B cell (primary cell): Measurements from ENCODE around the gene SHROOM2. TPM values are rescaled to one million over a fixed set of nuclear protein-coding genes. Genes with fewer than 3 reads are reported as not detected.

Source experiments
- ATAC-seq: fragments of 200-7000 bp; cut with Tn5 transposase; one replicate; pipeline ENCODE4 v1.10.0; 2021; ENCODE audit warnings: low read depth, mild to moderate bottlenecking, moderate number of reproducible peaks, moderate library complexity
- CTCF ChIA-PET: fragments of 350-600 bp; sonication (Branson Sonifier 250); formaldehyde crosslinking; loops from one replicate; lab custom pipeline; 2021; ENCODE audit warnings: antibody characterized with exemption, inconsistent platforms; lab: Charles Lee
- POLR2A ChIA-PET: fragments of 350-600 bp; sonication (Branson Sonifier 250); formaldehyde crosslinking; loops from one replicate; lab custom pipeline; 2021; ENCODE audit warnings: antibody characterized with exemption; lab: Charles Lee
- DNase-seq: peaks from one replicate; pipeline ENCODE4 v3.0.0; 2013
- H2AFZ ChIP-seq: 2 replicates; pipeline ENCODE4 v1.6.1; 2012; ENCODE audit warnings: mild to moderate bottlenecking, low read depth, low read length; ENCODE audit not compliant: insufficient read depth, poor library complexity, severe bottlenecking
- H3K27ac ChIP-seq, 2 donors: 1 replicate in 1 of 2; 2 replicates in 1 of 2; pipeline ENCODE4 v1.5.1; 2012 to 2013; ENCODE audit warnings: low read length in 2 of 2, mild to moderate bottlenecking in 2 of 2, moderate library complexity in 1 of 2
- H3K27me3 ChIP-seq, 4 experiments: fragments of 200-600 bp in 1 of 4; sonication (generic) in 1 of 4; replicated peaks in 1 of 4; 1 replicate in 2 of 4; 2 replicates in 2 of 4; pipeline versions ENCODE4 v1.6.1 to v1.7.0; 2013 to 2016; ENCODE audit warnings: low read length in 3 of 4, mild to moderate bottlenecking in 2 of 4, mixed read lengths in 1 of 4, moderate library complexity in 1 of 4; ENCODE audit not compliant: insufficient read depth in 4 of 4, control insufficient read depth in 3 of 4; ENCODE audit errors: control extremely low read depth in 1 of 4
- H3K36me3 ChIP-seq, 2 experiments: replicated peaks in 1 of 2; 1 replicate in 1 of 2; 2 replicates in 1 of 2; pipeline versions ENCODE4 v1.6.1 to v1.7.1; 2013; ENCODE audit warnings: low read length in 1 of 2; ENCODE audit not compliant: insufficient read depth in 2 of 2, control insufficient read depth in 1 of 2; ENCODE audit errors: control extremely low read depth in 1 of 2, extremely low read depth in 1 of 2
- H3K4me1 ChIP-seq, 2 donors: fragments of 200-600 bp in 1 of 2; sonication (generic) in 1 of 2; 1 replicate in 1 of 2; 2 replicates in 1 of 2; pipeline versions ENCODE4 v1.5.1 to v1.6.1; 2013 to 2017; ENCODE audit warnings: low read length in 2 of 2; ENCODE audit not compliant: control insufficient read depth in 2 of 2, insufficient read depth in 2 of 2
- H3K4me2 ChIP-seq: replicated peaks from 2 replicates; pipeline ENCODE3; 2012; ENCODE audit warnings: mild to moderate bottlenecking, low read depth, low read length; ENCODE audit not compliant: poor library complexity, severe bottlenecking
- H3K4me3 ChIP-seq, 5 experiments: fragments of 200-600 bp in 1 of 5; sonication (generic) in 1 of 5; 1 replicate in 3 of 5; 2 replicates in 2 of 5; pipeline versions ENCODE4 v1.5.1 to v1.7.0; 2011 to 2016; ENCODE audit warnings: low read length in 4 of 5, mild to moderate bottlenecking in 4 of 5, low read depth in 2 of 5, control low read depth in 1 of 5, moderate library complexity in 1 of 5; ENCODE audit not compliant: insufficient read depth in 1 of 5; ENCODE audit errors: control extremely low read depth in 1 of 5, extremely low read depth in 1 of 5
- H3K79me2 ChIP-seq: fragments of 200-600 bp; sonication (generic); one replicate; pipeline ENCODE4 v1.6.0; 2016; ENCODE audit warnings: low read length; ENCODE audit not compliant: control insufficient read depth, insufficient read depth
- H3K9ac ChIP-seq: fragments of 200-600 bp; sonication (generic); 2 replicates; pipeline ENCODE4 v1.6.1; 2017; ENCODE audit warnings: mild to moderate bottlenecking, low read length, moderate library complexity
- H3K9me3 ChIP-seq, 3 donors: one replicate each; pipeline versions ENCODE4 v1.6.1 to v1.7.1; 2013; ENCODE audit warnings: low read length in 2 of 3; ENCODE audit not compliant: control insufficient read depth in 2 of 3, insufficient read depth in 1 of 3; ENCODE audit errors: control extremely low read depth in 1 of 3
- H4K20me1 ChIP-seq: 2 replicates; pipeline ENCODE4 v1.6.0; 2012; ENCODE audit warnings: mild to moderate bottlenecking, low read length; ENCODE audit not compliant: insufficient read depth, control insufficient read depth, poor library complexity, severe bottlenecking
- H3K27ac Mint-ChIP-seq: one replicate; pipeline ENCODE4 v1.8.0; 2021; ENCODE audit warnings: mixed read lengths
- H3K27me3 Mint-ChIP-seq: one replicate; pipeline ENCODE4 v1.8.0; 2021; ENCODE audit warnings: mixed read lengths
- H3K4me1 Mint-ChIP-seq: one replicate; pipeline ENCODE4 v1.8.0; 2021; ENCODE audit warnings: mixed read lengths
- H3K4me3 Mint-ChIP-seq: one replicate; pipeline ENCODE4 v1.8.0; 2021; ENCODE audit warnings: mixed read lengths
- H3K9me3 Mint-ChIP-seq: one replicate; pipeline ENCODE4 v1.8.0; 2022; ENCODE audit warnings: mixed read lengths; ENCODE audit not compliant: insufficient read depth
- CTCF ChIP-seq: fragments of 200-600 bp; IDR thresholded peaks from one replicate; pipeline ENCODE4 v1.8.0; 2022; ENCODE audit warnings: antibody characterized with exemption, mild to moderate bottlenecking
- EZH2 ChIP-seq: IDR thresholded peaks from 2 replicates; pipeline ENCODE4 v1.6.1; 2012; ENCODE audit warnings: borderline replicate concordance, low read depth, mild to moderate bottlenecking, moderate library complexity, low read length; ENCODE audit not compliant: insufficient read depth, poor library complexity, severe bottlenecking
- WGBS: methylation state at CpG from one replicate; pipeline ENCODE4 v1.1.5; 2013; ENCODE audit warnings: missing lambda C conversion rate; ENCODE audit not compliant: insufficient coverage; 5-methylcytosine and 5-hydroxymethylcytosine counted together
- intact Hi-C: fragments of 100-400 bp; cut with micrococcal nuclease; formaldehyde crosslinking; loops from one replicate; pipeline ENCODE4 v1.10.0; 2022
- polyA plus RNA-seq: library from polyadenylated mRNA; depleted of rRNA; stranded (reverse); fragments of >200 nt; gene quantifications from 2 replicates; pipeline ENCODE4 v1.2.3, GENCODE V29; 2012
- total RNA-seq, 2 donors: library from RNA; stranded (reverse); fragments of 120-200 nt in 1 of 2; gene quantifications; 1 replicate in 1 of 2; 2 replicates in 1 of 2; pipeline versions ENCODE4 v1.2.3 to v1.2.4, GENCODE V29; 2013 to 2022

SHROOM2 gene
- total and polyA plus RNA-seq, 2 donors (not counting 1 experiment from before 2014, with no cell fraction given): not detected

GRCh38 chrX:9980401-9980800 is 194.2 kb downstream of the SHROOM2 start:
- TF ChIP-seq EZH2: no peak
- TF ChIP-seq CTCF: no peak
- Histone ChIP-seq H3K4me1 (peaks cover 24 to 29% of the 10 kb centered on the region in 2 donors), H3K9me3 (peaks cover 0 to 9% (median 0%) of the 10 kb centered on the region in 3 donors), H3K27ac (peak overlapping the region; percentile 70 to 82), H3K4me2 (no peak overlapping the region), H3K36me3 (no peaks in the 10 kb centered on the region), H3K9ac (no peak overlapping the region), H3K4me3 (no peak overlapping the region), H4K20me1 (no peaks in the 10 kb centered on the region), H2AFZ (no peak overlapping the region), H3K27me3 (no peaks in the 10 kb centered on the region), H3K79me2 (no peaks in the 10 kb centered on the region)
- H3K27ac Mint-ChIP-seq: peak overlapping the region; percentile 78
- ATAC-seq: no peak
- H3K27me3 Mint-ChIP-seq: no peaks in the 10 kb centered on the region
- no CpG with 5 or more reads among the region's 7 CpGs for WGBS
- no peak overlapping the region for H3K4me3 Mint-ChIP-seq
- intact Hi-C loops: loop anchor here (2.0 to 10.0 kb wide), 2 partner anchors 38 to 1236 kb away; no protein-coding TSS in a partner anchor
- H3K4me1 Mint-ChIP-seq: peaks cover 31% of the 10 kb centered on the region
- no peaks in the 10 kb centered on the region for H3K9me3 Mint-ChIP-seq
- CTCF ChIA-PET: interaction anchor here (0.6 to 0.9 kb wide), 2 partner anchors 10 to 140 kb away, joined by 4 to 5 read pairs; no protein-coding TSS in a partner anchor
- POLR2A ChIA-PET: no interaction called here
- no peak for DNase-seq

- H3K79me2 ChIP-seq: no peaks in the 10 kb centered on the region
- no CpG with 5 or more reads among the region's 5 CpGs for WGBS
- peak overlapping the region; percentile 32 for H2AFZ ChIP-seq
- no peaks in the 10 kb centered on the region for H3K27me3 Mint-ChIP-seq
- H3K9me3 Mint-ChIP-seq: no peaks in the 10 kb centered on the region
- peak overlapping the region in 1 of 5 experiments; percentile 16 for H3K4me3 ChIP-seq
- H3K4me1 ChIP-seq: peaks cover 26 to 34% of the 10 kb centered on the region in 2 donors
- H3K36me3 ChIP-seq: no peaks in the 10 kb centered on the region
- H3K27ac Mint-ChIP-seq: peak overlapping the region; percentile 94
- DNase-seq (no peak), ATAC-seq (no peak)
- ChIA-PET POLR2A (interaction anchor here (0.7 kb wide), 1 partner anchor 130 kb away, joined by 3 read pairs; no protein-coding TSS in a partner anchor), CTCF (interaction anchor here (2.0 kb wide), 1 partner anchor 15 kb away, joined by 6 read pairs; no protein-coding TSS in a partner anchor)
- H3K4me1 Mint-ChIP-seq: peaks cover 34% of the 10 kb centered on the region
- intact Hi-C loops: loop anchor here (2.0 to 10.0 kb wide), 2 partner anchors 38 to 1236 kb away; no protein-coding TSS in a partner anchor
- H3K4me2 ChIP-seq: peak overlapping the region; percentile 39
- H3K4me3 Mint-ChIP-seq: peak overlapping the region; percentile 64
- H3K9ac ChIP-seq: no peak overlapping the region
- H3K27ac ChIP-seq: peak overlapping the region; percentile 70 to 82
- no peaks in the 10 kb centered on the region for H4K20me1 ChIP-seq
- H3K27me3 ChIP-seq: no peaks in the 10 kb centered on the region
- no peak for TF ChIP-seq CTCF
- no peak for TF ChIP-seq EZH2
- peaks cover 0 to 9% (median 0%) of the 10 kb centered on the region in 3 donors for H3K9me3 ChIP-seq
Observed at GRCh38 chrX:9980927-9981326, 194.7 kb downstream of the SHROOM2 start.
